Activated T-cell treated with anti-CD3 and anti-CD28 coated beads, Interleukin-2, amount 50 U/mL, for 4 hours (primary cell): ENCODE data around the gene ATL1. TPM values are rescaled to one million over a fixed set of nuclear protein-coding genes. Genes with fewer than 3 reads are reported as not detected.
"Not testable (repeated sequence)": the region's sequence is repeated elsewhere in the genome, so short reads cannot be mapped to it uniquely, and the experiment has no call there.

Experiments
- ATAC-seq, 2 donors: fragments of 200-7000 bp; cut with Tn5 transposase; one replicate each; pipeline ENCODE4 v1.10.0; 2021
- DNase-seq: peaks from one replicate; pipeline ENCODE4 v3.0.0-alpha.2; 2020
- H3K27me3 Mint-ChIP-seq: one replicate; pipeline ENCODE4 v1.8.0; 2021; ENCODE audit warnings: low read depth, mixed read lengths
- H3K36me3 Mint-ChIP-seq: one replicate; pipeline ENCODE4 v1.8.0; 2022; ENCODE audit warnings: mixed read lengths; ENCODE audit not compliant: insufficient read depth
- H3K4me1 Mint-ChIP-seq: one replicate; pipeline ENCODE4 v1.8.0; 2021; ENCODE audit warnings: low read depth, mixed read lengths
- H3K4me3 Mint-ChIP-seq: one replicate; pipeline ENCODE4 v1.8.0; 2021; ENCODE audit warnings: mild to moderate bottlenecking, moderate library complexity, mixed read lengths
- H3K9me3 Mint-ChIP-seq: one replicate; pipeline ENCODE4 v1.8.0; 2021; ENCODE audit warnings: mixed read lengths
- total RNA-seq, 3 donors: library from RNA; stranded (reverse); gene quantifications; one replicate each; pipeline ENCODE4 v1.2.1, GENCODE V29; 2021

The ATL1 gene
- total RNA-seq, 3 donors from 2014 or later, result 0.37 to 0.79 (median 0.43) TPM

GRCh38 chr14:50551877-50552276, 8.1 kb upstream of the ATL1 start:
- peaks cover 15% of the 10 kb centered on the region for H3K27me3 Mint-ChIP-seq
- no peaks in the 10 kb centered on the region for H3K36me3 Mint-ChIP-seq
- no peak for DNase-seq
- peaks cover 15% of the 10 kb centered on the region for H3K9me3 Mint-ChIP-seq
- no peak overlapping the region for H3K4me3 Mint-ChIP-seq
- no peak for ATAC-seq
- peaks cover 4% of the 10 kb centered on the region for H3K4me1 Mint-ChIP-seq

- H3K36me3 Mint-ChIP-seq, H3K4me1 Mint-ChIP-seq, H3K4me3 Mint-ChIP-seq, DNase-seq, ATAC-seq: not testable (repeated sequence)
- peaks cover 24% of the 10 kb centered on the region for H3K27me3 Mint-ChIP-seq
- H3K9me3 Mint-ChIP-seq, result peaks cover 15% of the 10 kb centered on the region
These were observed 7.1 kb upstream of the ATL1 start for GRCh38 chr14:50552796-50553195.

DNA sequence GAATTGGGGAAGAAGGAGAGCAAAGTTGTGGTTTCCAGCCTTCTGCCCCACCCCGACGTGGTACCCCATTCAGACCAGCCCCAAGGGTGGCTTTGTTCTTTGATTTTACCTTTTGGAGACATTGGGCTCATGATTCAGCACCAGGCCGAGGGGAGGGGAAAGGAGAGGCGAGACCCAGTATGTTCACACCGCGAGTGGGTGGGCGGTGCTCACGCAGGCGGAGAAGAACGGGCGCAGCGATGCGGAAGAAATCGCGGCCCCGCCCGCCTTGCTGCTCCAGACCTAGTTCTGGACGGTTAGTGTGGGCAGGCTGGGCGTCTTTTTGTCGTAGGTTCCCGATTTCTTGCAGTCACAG, 963 bp downstream of the ATL1 start:
- Mint-ChIP-seq H3K36me3 (peaks cover 2% of the 10 kb centered on the region), H3K4me3 (peak overlapping the region; percentile 81), H3K27me3 (peaks cover 50% of the 10 kb centered on the region), H3K9me3 (no peaks in the 10 kb centered on the region), H3K4me1 (peaks cover 8% of the 10 kb centered on the region)
- DNase-seq (peak; percentile 64), ATAC-seq (peak; percentile 73 to 81)

DNA sequence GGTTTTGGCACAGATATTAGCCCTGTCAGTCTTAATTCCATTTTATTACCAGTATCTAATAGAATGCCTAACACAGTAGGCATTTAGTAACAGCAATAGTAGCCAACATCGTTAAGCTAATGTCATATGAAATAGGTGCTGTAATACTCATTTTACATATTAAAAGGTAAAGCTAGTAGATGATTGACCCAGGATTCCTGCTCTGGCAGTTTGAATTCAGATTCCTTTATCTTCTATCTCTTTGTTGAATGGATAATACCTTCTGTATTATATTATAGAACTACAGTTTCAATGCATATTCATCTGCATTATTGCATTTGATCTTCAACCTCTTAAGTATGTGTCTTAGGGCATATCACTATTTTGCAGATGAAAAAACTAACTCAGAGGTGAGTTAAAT, 2.9 kb downstream of the ATL1 start:
- Mint-ChIP-seq H3K9me3 (no peaks in the 10 kb centered on the region), H3K4me3 (no peak overlapping the region), H3K27me3 (peaks cover 39% of the 10 kb centered on the region), H3K36me3 (peaks cover 2% of the 10 kb centered on the region), H3K4me1 (peaks cover 8% of the 10 kb centered on the region)
- ATAC-seq (no peak), DNase-seq (no peak)

GRCh38 chr14:50569714-50570274, 9.8 kb downstream of the ATL1 start:
- peaks cover 13% of the 10 kb centered on the region for H3K36me3 Mint-ChIP-seq
- peaks cover 40% of the 10 kb centered on the region for H3K9me3 Mint-ChIP-seq
- ATAC-seq (no peak), DNase-seq (no peak)
- no peak overlapping the region for H3K4me3 Mint-ChIP-seq
- peaks cover 6% of the 10 kb centered on the region for H3K27me3 Mint-ChIP-seq
- H3K4me1 Mint-ChIP-seq, result no peaks in the 10 kb centered on the region

GRCh38 chr14:50573862-50574261, 13.9 kb downstream of the ATL1 start:
- Mint-ChIP-seq H3K27me3 (peaks cover 6% of the 10 kb centered on the region), H3K9me3 (peaks cover 34% of the 10 kb centered on the region), H3K4me1 (no peaks in the 10 kb centered on the region), H3K4me3 (no peak overlapping the region), H3K36me3 (peaks cover 11% of the 10 kb centered on the region)
- DNase-seq, result no peak
- no peak for ATAC-seq

DNA sequence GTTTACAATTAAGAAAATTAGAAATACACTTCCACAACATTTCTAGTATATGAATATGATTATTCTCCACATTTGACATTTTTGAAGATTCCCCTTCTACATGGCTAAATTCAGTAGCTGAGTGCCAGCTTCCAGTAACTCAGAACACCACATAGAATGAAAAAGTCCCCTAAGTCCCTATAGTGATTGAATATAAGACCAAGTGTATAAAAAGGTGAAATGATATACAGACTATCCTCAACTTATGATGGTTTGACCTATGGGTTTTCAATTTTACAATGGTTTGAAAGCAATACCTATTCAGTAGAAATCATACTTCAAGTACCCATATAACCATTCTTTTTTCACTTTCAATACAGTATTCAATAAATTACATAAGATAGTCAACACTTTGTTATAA, 15.8 kb downstream of the ATL1 start:
- ATAC-seq, result no peak
- Mint-ChIP-seq H3K36me3 (peaks cover 8% of the 10 kb centered on the region), H3K9me3 (peaks cover 21% of the 10 kb centered on the region), H3K4me3 (no peak overlapping the region), H3K4me1 (no peaks in the 10 kb centered on the region), H3K27me3 (peaks cover 8% of the 10 kb centered on the region)
- no peak for DNase-seq

DNA sequence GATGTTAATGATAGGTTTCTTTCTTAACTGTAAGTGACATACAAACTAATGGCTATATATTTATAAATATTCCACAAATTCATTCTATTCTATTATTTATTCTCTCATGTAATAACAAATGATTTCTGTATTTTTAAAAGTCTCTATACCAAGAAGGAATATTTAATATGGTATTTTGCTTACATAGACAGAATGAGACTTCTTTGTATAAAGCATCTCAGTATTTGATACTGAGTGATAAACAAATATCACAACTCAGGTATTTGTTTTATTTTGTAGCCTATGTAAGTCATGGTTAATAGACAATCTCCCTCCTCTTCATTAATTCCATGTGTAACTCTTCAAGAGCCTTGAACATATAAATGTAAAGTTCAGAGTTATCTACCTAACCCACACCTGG, 18.0 kb downstream of the ATL1 start:
- no peak overlapping the region for H3K4me3 Mint-ChIP-seq
- no peaks in the 10 kb centered on the region for H3K4me1 Mint-ChIP-seq
- H3K36me3 Mint-ChIP-seq, result peaks cover 4% of the 10 kb centered on the region
- H3K9me3 Mint-ChIP-seq, result peaks cover 4% of the 10 kb centered on the region
- ATAC-seq, result no peak
- no peak for DNase-seq
- H3K27me3 Mint-ChIP-seq, result peaks cover 5% of the 10 kb centered on the region

GRCh38 chr14:50578433-50578832, 18.5 kb downstream of the ATL1 start:
- Mint-ChIP-seq H3K36me3 (peaks cover 4% of the 10 kb centered on the region), H3K9me3 (peaks cover 4% of the 10 kb centered on the region), H3K4me3 (no peak overlapping the region), H3K4me1 (no peaks in the 10 kb centered on the region), H3K27me3 (peaks cover 7% of the 10 kb centered on the region)
- DNase-seq (no peak), ATAC-seq (no peak)

GRCh38 chr14:50590464-50590863, 30.5 kb downstream of the ATL1 start:
- ATAC-seq (no peak), DNase-seq (no peak)
- no peaks in the 10 kb centered on the region for H3K9me3 Mint-ChIP-seq
- H3K4me1 Mint-ChIP-seq, result no peaks in the 10 kb centered on the region
- peaks cover 11% of the 10 kb centered on the region for H3K36me3 Mint-ChIP-seq
- H3K27me3 Mint-ChIP-seq, result no peaks in the 10 kb centered on the region
- H3K4me3 Mint-ChIP-seq, result no peak overlapping the region

GRCh38 chr14:50594577-50595316, 34.8 kb downstream of the ATL1 start:
- DNase-seq (no peak), ATAC-seq (no peak)
- H3K9me3 Mint-ChIP-seq, result no peaks in the 10 kb centered on the region
- no peaks in the 10 kb centered on the region for H3K27me3 Mint-ChIP-seq
- H3K4me3 Mint-ChIP-seq, result no peak overlapping the region
- H3K4me1 Mint-ChIP-seq, result no peaks in the 10 kb centered on the region
- peaks cover 11% of the 10 kb centered on the region for H3K36me3 Mint-ChIP-seq

GRCh38 chr14:50598765-50599164, 38.8 kb downstream of the ATL1 start:
- H3K4me1 Mint-ChIP-seq, result no peaks in the 10 kb centered on the region
- no peak for ATAC-seq
- H3K4me3 Mint-ChIP-seq, result no peak overlapping the region
- no peak for DNase-seq
- no peaks in the 10 kb centered on the region for H3K9me3 Mint-ChIP-seq
- H3K27me3 Mint-ChIP-seq, result no peaks in the 10 kb centered on the region
- H3K36me3 Mint-ChIP-seq, result peaks cover 3% of the 10 kb centered on the region

DNA sequence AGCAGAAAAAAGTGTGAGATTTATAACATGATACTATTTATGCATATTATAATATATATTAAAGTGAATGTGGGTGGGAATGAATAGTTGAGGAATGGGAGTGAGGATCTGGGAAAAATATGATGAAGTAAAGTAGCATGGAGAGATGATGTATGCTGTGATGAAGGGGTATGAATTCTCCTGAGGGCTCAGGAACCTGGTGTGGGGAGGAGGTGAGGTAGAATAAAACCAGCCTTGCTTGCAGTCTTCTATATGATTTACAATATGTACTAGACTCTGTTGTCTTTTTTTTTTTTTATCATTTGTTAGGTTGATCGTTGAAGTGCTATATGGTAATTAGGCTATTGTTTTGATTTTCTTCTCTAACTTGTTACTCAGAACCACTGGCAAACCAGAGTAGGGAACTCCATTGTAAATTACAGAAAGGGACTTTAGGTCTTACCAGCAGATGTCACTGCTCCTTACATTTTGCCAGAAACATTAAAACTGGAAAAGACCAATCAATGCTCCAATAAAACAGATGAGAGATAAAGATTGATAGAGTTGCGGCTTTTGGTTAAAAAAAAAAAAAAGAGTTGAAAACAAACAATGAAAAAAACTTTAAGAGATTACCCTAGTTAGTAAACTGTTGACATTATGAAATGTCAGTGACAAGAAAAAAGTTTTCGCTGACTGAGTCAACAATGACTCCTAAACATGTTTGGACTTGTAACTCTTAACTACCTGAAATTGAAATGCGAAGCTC, 39.9 kb downstream of the ATL1 start:
- Mint-ChIP-seq H3K4me3 (no peak overlapping the region), H3K27me3 (no peaks in the 10 kb centered on the region), H3K4me1 (no peaks in the 10 kb centered on the region), H3K36me3 (no peaks in the 10 kb centered on the region), H3K9me3 (no peaks in the 10 kb centered on the region)
- ATAC-seq (no peak), DNase-seq (no peak)

DNA sequence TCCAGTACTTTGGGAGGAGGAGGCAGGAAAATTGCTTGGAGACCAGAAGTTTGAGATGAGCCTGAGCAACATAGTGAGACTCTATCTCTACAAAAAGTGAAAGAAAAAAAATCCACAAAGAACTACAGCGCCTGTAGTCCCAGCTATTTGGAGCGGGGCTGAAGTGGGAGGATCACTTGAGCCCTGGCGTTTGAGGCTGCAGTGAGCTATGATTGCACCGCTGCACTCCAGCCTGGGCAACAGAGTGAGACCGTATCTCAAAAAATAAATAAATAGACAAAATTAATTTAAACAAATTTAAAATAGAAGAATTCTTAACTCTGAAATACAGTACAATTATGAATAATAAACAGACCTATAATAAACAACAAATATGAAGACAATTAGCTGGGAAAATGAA, 40.9 kb downstream of the ATL1 start:
- no peak for DNase-seq
- ATAC-seq, result no peak
- Mint-ChIP-seq H3K9me3 (no peaks in the 10 kb centered on the region), H3K36me3 (no peaks in the 10 kb centered on the region), H3K4me3 (no peak overlapping the region), H3K27me3 (no peaks in the 10 kb centered on the region), H3K4me1 (no peaks in the 10 kb centered on the region)

DNA sequence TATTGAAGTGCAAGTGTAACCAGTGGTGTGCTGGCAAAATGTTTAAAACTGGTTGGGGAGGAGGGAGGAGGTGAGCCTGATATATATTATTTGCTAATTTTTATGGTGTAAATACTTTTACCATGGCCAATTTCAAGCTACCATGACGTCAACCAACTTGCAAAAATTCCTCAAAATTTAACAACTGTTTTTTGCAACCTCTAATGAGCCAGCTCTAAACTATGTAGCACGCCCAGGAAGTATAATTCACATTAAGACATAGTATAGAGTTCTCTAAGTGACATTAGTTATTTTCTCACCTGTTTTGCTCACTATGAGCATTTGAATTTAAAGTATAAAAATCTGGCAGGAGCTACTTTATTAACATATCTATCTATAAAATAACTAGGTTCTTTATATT, 41.4 kb downstream of the ATL1 start:
- DNase-seq (no peak), ATAC-seq (no peak)
- no peaks in the 10 kb centered on the region for H3K36me3 Mint-ChIP-seq
- no peaks in the 10 kb centered on the region for H3K4me1 Mint-ChIP-seq
- H3K4me3 Mint-ChIP-seq, result no peak overlapping the region
- no peaks in the 10 kb centered on the region for H3K9me3 Mint-ChIP-seq
- H3K27me3 Mint-ChIP-seq, result no peaks in the 10 kb centered on the region
